GM13977 (cell line): ENCODE data around the gene ABCB9.

ENCODE experiments used
- DNase-seq: peaks from one replicate; pipeline ENCODE4 v3.0.0; 2012; ENCODE audit warnings: low spot score
- in situ Hi-C: fragments of 300-500 bp; cut with MboI; formaldehyde crosslinking; loops from one replicate; pipeline ENCODE4 v1.12.0; 2022; ENCODE audit warnings: low sequenced_read_pairs, low pct_unique_long_range_greater_than_20kb, mixed read lengths, inconsistent platforms; ENCODE audit not compliant: unreplicated experiment
- TF ChIP-seq, protein P1 (sequence below): IDR thresholded peaks from 2 replicates; pipeline ENCODE4 v1.5.1; 2012; ENCODE audit warnings: mild to moderate bottlenecking, control low read depth; ENCODE audit not compliant: insufficient read depth; ENCODE audit errors: extremely low read depth, missing control alignments

Gene ABCB9

DNA sequence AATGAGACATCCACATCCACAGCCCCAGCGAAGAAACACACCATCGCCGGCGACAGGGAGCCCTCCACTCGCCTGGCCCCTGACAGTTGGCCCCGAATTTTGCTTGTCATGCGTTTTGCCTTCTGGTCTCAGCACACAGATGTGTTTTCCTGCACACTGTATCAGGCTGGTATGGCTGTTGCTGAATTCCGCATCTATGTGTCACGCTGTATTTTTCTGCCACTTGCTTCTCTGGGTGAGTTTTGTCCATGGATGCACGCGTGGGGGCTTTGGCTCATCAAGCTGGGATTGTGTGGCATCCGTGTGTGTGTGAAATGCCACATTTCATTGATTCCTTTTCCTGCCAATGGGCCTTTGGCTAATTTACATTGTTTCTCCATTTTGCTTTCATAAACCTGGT is 40.7 kb upstream of the ABCB9 start:
- DNase-seq, result no peak
- TF ChIP-seq, protein P1, sequence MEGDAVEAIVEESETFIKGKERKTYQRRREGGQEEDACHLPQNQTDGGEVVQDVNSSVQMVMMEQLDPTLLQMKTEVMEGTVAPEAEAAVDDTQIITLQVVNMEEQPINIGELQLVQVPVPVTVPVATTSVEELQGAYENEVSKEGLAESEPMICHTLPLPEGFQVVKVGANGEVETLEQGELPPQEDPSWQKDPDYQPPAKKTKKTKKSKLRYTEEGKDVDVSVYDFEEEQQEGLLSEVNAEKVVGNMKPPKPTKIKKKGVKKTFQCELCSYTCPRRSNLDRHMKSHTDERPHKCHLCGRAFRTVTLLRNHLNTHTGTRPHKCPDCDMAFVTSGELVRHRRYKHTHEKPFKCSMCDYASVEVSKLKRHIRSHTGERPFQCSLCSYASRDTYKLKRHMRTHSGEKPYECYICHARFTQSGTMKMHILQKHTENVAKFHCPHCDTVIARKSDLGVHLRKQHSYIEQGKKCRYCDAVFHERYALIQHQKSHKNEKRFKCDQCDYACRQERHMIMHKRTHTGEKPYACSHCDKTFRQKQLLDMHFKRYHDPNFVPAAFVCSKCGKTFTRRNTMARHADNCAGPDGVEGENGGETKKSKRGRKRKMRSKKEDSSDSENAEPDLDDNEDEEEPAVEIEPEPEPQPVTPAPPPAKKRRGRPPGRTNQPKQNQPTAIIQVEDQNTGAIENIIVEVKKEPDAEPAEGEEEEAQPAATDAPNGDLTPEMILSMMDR, result no peak
- in situ Hi-C loops, result no loop called here

GRCh38 chr12:123005081-123005626 is 38.9 kb upstream of the ABCB9 start:
- in situ Hi-C loops, result no loop called here
- DNase-seq, result no peak
- TF ChIP-seq, protein P1, result no peak

DNA sequence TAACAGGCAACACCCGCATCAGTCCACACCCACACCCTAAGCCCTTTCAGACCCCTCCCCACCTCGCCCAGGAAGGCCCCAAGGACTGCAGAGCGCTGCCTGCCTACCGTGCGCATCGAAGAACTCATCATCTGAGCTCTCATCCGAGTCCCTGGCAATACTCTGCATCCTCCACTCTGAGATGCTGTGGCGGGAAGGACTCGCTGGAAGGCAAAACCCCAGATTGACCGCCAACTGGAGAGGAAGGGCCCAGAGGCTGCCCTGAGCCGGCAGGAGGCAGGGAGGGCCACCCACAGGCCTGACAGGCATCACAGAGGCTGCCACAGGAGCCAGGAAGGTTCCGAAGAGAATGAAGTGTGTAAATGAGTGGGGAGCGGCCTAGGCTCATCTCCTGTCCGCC is 38.0 kb upstream of the ABCB9 start:
- TF ChIP-seq, protein P1, result no peak
- DNase-seq, result no peak
- in situ Hi-C loops, result no loop called here

DNA sequence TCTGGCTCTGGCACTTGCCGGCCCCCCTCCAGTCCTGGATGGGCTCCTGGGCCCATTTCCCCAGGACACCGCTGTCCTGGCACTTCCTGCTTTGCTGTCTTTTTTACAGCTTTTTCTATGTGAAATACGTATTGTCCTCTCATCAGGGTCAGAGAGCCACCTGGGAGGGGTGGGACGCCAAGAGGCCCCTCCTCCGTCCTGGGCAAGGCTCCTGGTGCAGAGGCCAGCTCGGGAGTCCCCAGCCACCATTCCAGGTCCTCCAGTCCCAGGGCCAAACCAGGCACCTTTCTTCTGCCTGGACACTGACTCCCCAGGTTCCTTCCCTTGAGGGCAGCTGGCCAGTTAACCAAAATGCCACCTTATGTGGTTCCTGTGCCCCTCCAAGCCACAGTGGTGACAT is 37.0 kb upstream of the ABCB9 start:
- no peak for DNase-seq
- in situ Hi-C loops, result no loop called here
- TF ChIP-seq, protein P1, result no peak

DNA sequence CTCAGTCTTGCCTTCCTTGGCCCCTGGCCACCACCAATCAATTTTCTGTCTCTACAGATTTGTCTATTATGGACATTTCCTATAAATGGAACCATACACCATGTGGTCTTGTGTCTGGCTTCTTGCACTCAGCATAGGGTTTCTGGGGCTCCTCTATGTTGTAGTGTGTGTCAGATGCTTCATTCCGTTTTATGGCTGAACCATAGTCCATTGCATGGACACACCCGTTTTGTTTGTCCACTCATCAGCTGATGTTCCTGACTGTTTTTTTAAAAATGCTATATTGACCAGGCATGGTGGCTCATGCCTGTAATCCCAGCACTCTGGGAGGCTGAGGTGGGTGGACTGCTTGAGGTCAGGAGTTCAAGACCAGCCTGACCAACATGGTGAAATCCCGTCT is 35.2 kb upstream of the ABCB9 start:
- TF ChIP-seq, protein P1, result no peak
- in situ Hi-C loops, result no loop called here
- no peak for DNase-seq

- in situ Hi-C loops, result no loop called here
- no peak for DNase-seq
- TF ChIP-seq, protein P1, result no peak
Observed at GRCh38 chr12:123000578-123000977, 34.3 kb upstream of the ABCB9 start.

DNA sequence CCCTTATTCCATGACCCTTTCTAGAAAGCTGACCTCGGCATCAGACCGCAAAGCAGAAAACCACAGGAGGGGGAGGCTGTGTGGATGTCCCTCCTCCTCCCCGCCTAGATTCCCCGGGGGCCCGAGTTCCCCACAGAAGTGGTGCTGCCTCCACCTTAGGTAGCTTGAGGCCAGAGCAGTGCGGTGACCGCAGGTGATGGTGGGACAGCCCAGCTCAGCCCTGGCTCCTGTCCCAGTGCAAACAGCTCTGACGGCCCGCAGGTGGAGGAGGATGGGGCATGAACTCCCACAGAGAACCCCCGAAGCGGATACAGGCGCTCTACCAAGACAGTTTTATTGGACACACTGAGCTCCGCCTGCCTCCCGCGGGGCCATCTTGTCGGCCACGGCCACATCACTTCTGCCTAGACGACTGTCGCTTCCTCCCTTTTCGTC is 33.7 kb upstream of the ABCB9 start:
- in situ Hi-C loops, result no loop called here
- DNase-seq, result no peak

More for the DNA sequence above, 33.7 kb upstream of the ABCB9 start:
- TF ChIP-seq, protein P1, result no peak
